Activated CD8-positive, alpha-beta memory T cell treated with anti-CD3 and anti-CD28 coated beads, Interleukin-2, amount 10 ng/mL, durations not matched to agents 7 days and 5 days (primary cell): ENCODE data around the gene MKS1. TPM values are rescaled to one million over a fixed set of nuclear protein-coding genes. Genes with fewer than 3 reads are reported as not detected.
A peak's percentile ranks its signal among the peaks of the same experiment; 100 is the strongest.

ENCODE experiments used
- ATAC-seq: fragments of 150-1000 bp; cut with Tn5 transposase; one replicate; pipeline ENCODE4 v1.10.0; 2021; ENCODE audit warnings: moderate library complexity
- CTCF ChIA-PET: fragments of 350-600 bp; sonication (Branson Sonifier 250); formaldehyde crosslinking; loops from one replicate; lab custom pipeline; 2021; ENCODE audit warnings: antibody characterized with exemption; lab: Charles Lee
- DNase-seq: peaks from one replicate; pipeline ENCODE4 v3.0.0-alpha.2; 2020
- H3K27ac Mint-ChIP-seq: one replicate; pipeline ENCODE4 v1.8.0; 2021; ENCODE audit warnings: mild to moderate bottlenecking, mixed read lengths
- H3K27me3 Mint-ChIP-seq: one replicate; pipeline ENCODE4 v1.8.0; 2021; ENCODE audit warnings: mixed read lengths
- H3K36me3 Mint-ChIP-seq: one replicate; pipeline ENCODE4 v1.8.0; 2021; ENCODE audit warnings: mild to moderate bottlenecking, mixed read lengths
- H3K4me1 Mint-ChIP-seq: one replicate; pipeline ENCODE4 v1.8.0; 2021; ENCODE audit warnings: mixed read lengths
- H3K4me3 Mint-ChIP-seq: one replicate; pipeline ENCODE4 v1.8.0; 2021; ENCODE audit warnings: mild to moderate bottlenecking, moderate library complexity, mixed read lengths
- H3K9me3 Mint-ChIP-seq: one replicate; pipeline ENCODE4 v1.8.0; 2022; ENCODE audit warnings: low read depth, mixed read lengths
- total RNA-seq, 2 experiments: library from RNA; stranded (reverse); gene quantifications; one replicate each; pipeline ENCODE4 v1.2.3, GENCODE V29; 2021

The MKS1 gene
- total RNA-seq: 10 to 100 TPM; 17.8 to 18.2 TPM

- CTCF ChIA-PET: interaction anchor here (1.0 to 3.0 kb wide), 10 partner anchors 9 to 244 kb away, joined by 3 to 17 read pairs (median 4); no protein-coding TSS in a partner anchor
- ATAC-seq: peak; percentile 99
- H3K27me3 Mint-ChIP-seq: peaks cover 5% of the 10 kb centered on the region
Measured at GRCh38 chr17:58219007-58219788, at the start of gene MKS1. Gene MKS1, minus strand, starts transcription at chr17:58219255. Its CDS starts 25 bp downstream, at chr17:58219230.

GRCh38 chr17:58268326-58268725 lies 49.3 kb upstream of the MKS1 start:
- peaks cover 30% of the 10 kb centered on the region for H3K27me3 Mint-ChIP-seq
- H3K4me3 Mint-ChIP-seq: no peak overlapping the region
- H3K4me1 Mint-ChIP-seq: peaks cover 2% of the 10 kb centered on the region
- ATAC-seq: no peak
- H3K9me3 Mint-ChIP-seq: no peaks in the 10 kb centered on the region
- peak; percentile 19 for DNase-seq
- CTCF ChIA-PET: interaction anchor here (4.1 kb wide), 1 partner anchor 19 kb away, joined by 14 read pairs; no protein-coding TSS in a partner anchor
- no peak overlapping the region for H3K27ac Mint-ChIP-seq
- H3K36me3 Mint-ChIP-seq: no peaks in the 10 kb centered on the region

More at GRCh38 chr17:58219007-58219788, at the start of gene MKS1:
- Mint-ChIP-seq H3K9me3 (no peaks in the 10 kb centered on the region), H3K4me1 (peaks cover 24% of the 10 kb centered on the region), H3K4me3 (peak within 1 kb of the TSS; percentile 89), H3K27ac (peak within 1 kb of the TSS; percentile 83), H3K36me3 (no peaks in the 10 kb centered on the region)
- DNase-seq: peak; percentile 97

- no peak for ATAC-seq
- peak; percentile 31 for DNase-seq
- CTCF ChIA-PET: interaction anchor here (4.1 kb wide), 1 partner anchor 18 kb away, joined by 14 read pairs; no protein-coding TSS in a partner anchor
- no peak overlapping the region for H3K4me3 Mint-ChIP-seq
- no peaks in the 10 kb centered on the region for H3K9me3 Mint-ChIP-seq
- H3K27me3 Mint-ChIP-seq: peaks cover 37% of the 10 kb centered on the region
- no peak overlapping the region for H3K27ac Mint-ChIP-seq
- H3K36me3 Mint-ChIP-seq: no peaks in the 10 kb centered on the region
- H3K4me1 Mint-ChIP-seq: no peaks in the 10 kb centered on the region
Measured at GRCh38 chr17:58267347-58268324, 48.6 kb upstream of the MKS1 start.

- Mint-ChIP-seq H3K4me3 (no peak overlapping the region), H3K9me3 (no peaks in the 10 kb centered on the region), H3K27me3 (peaks cover 50% of the 10 kb centered on the region), H3K27ac (no peak overlapping the region), H3K36me3 (no peaks in the 10 kb centered on the region), H3K4me1 (no peaks in the 10 kb centered on the region)
- DNase-seq (peak; percentile 5), ATAC-seq (no peak)
- CTCF ChIA-PET: interaction anchor here (0.6 to 4.1 kb wide), 2 partner anchors 16 to 19 kb away, joined by 3 to 14 read pairs; no protein-coding TSS in a partner anchor
Measured at GRCh38 chr17:58265902-58266875, 47.1 kb upstream of the MKS1 start.

- Mint-ChIP-seq H3K4me1 (no peaks in the 10 kb centered on the region), H3K27me3 (peaks cover 59% of the 10 kb centered on the region), H3K27ac (no peak overlapping the region), H3K4me3 (no peak overlapping the region), H3K9me3 (no peaks in the 10 kb centered on the region), H3K36me3 (no peaks in the 10 kb centered on the region)
- CTCF ChIA-PET: interaction anchor here (2.1 to 4.1 kb wide), 2 partner anchors 13 to 16 kb away, joined by 5 to 14 read pairs; no protein-coding TSS in a partner anchor
- DNase-seq: no peak
- no peak for ATAC-seq
Measured at GRCh38 chr17:58265271-58265670, 46.2 kb upstream of the MKS1 start.

- ATAC-seq (no peak), DNase-seq (peak; percentile 27)
- CTCF ChIA-PET: interaction anchor here (2.1 to 4.1 kb wide), 2 partner anchors 12 to 15 kb away, joined by 5 to 14 read pairs; no protein-coding TSS in a partner anchor
- no peak overlapping the region for H3K4me3 Mint-ChIP-seq
- H3K27me3 Mint-ChIP-seq: peaks cover 61% of the 10 kb centered on the region
- no peaks in the 10 kb centered on the region for H3K36me3 Mint-ChIP-seq
- no peak overlapping the region for H3K27ac Mint-ChIP-seq
- H3K9me3 Mint-ChIP-seq: no peaks in the 10 kb centered on the region
- H3K4me1 Mint-ChIP-seq: no peaks in the 10 kb centered on the region
Measured at GRCh38 chr17:58264407-58265103, 45.5 kb upstream of the MKS1 start.

GRCh38 chr17:58263773-58264172 lies 44.7 kb upstream of the MKS1 start:
- H3K4me1 Mint-ChIP-seq: no peaks in the 10 kb centered on the region
- CTCF ChIA-PET: interaction anchor here (2.1 kb wide), 1 partner anchor 11 kb away, joined by 5 read pairs; no protein-coding TSS in a partner anchor
- DNase-seq (peak; percentile 27), ATAC-seq (no peak)
- H3K9me3 Mint-ChIP-seq: no peaks in the 10 kb centered on the region
- H3K4me3 Mint-ChIP-seq: no peak overlapping the region
- H3K27ac Mint-ChIP-seq: no peak overlapping the region
- H3K36me3 Mint-ChIP-seq: no peaks in the 10 kb centered on the region
- H3K27me3 Mint-ChIP-seq: peaks cover 67% of the 10 kb centered on the region

- H3K27me3 Mint-ChIP-seq: peaks cover 83% of the 10 kb centered on the region
- H3K9me3 Mint-ChIP-seq: no peaks in the 10 kb centered on the region
- H3K4me3 Mint-ChIP-seq: no peak overlapping the region
- DNase-seq: peak; percentile 19
- CTCF ChIA-PET: no interaction called here
- no peaks in the 10 kb centered on the region for H3K36me3 Mint-ChIP-seq
- H3K27ac Mint-ChIP-seq: no peak overlapping the region
- no peak for ATAC-seq
- no peaks in the 10 kb centered on the region for H3K4me1 Mint-ChIP-seq
Measured at GRCh38 chr17:58262149-58262548, 43.1 kb upstream of the MKS1 start.

- DNase-seq: peak; percentile 19
- Mint-ChIP-seq H3K27me3 (peaks cover 71% of the 10 kb centered on the region), H3K27ac (no peak overlapping the region), H3K9me3 (no peaks in the 10 kb centered on the region), H3K4me3 (no peak overlapping the region), H3K4me1 (peaks cover 5% of the 10 kb centered on the region), H3K36me3 (no peaks in the 10 kb centered on the region)
- CTCF ChIA-PET: no interaction called here
- ATAC-seq: no peak
Measured at GRCh38 chr17:58254803-58255202, 35.7 kb upstream of the MKS1 start.

- Mint-ChIP-seq H3K27me3 (peaks cover 68% of the 10 kb centered on the region), H3K9me3 (no peaks in the 10 kb centered on the region), H3K4me3 (no peak overlapping the region), H3K4me1 (peaks cover 15% of the 10 kb centered on the region), H3K36me3 (no peaks in the 10 kb centered on the region), H3K27ac (no peak overlapping the region)
- CTCF ChIA-PET: interaction anchor here (2.1 kb wide), 1 partner anchor 11 kb away, joined by 5 read pairs; no protein-coding TSS in a partner anchor
- no peak for ATAC-seq
- no peak for DNase-seq
Measured at GRCh38 chr17:58253082-58253481, 34.0 kb upstream of the MKS1 start.

GRCh38 chr17:58252141-58252540 lies 33.1 kb upstream of the MKS1 start:
- CTCF ChIA-PET: interaction anchor here (1.1 to 3.3 kb wide), 3 partner anchors 12 to 92 kb away, joined by 3 to 11 read pairs (median 5); no protein-coding TSS in a partner anchor
- no peak for ATAC-seq
- Mint-ChIP-seq H3K27me3 (peaks cover 58% of the 10 kb centered on the region), H3K4me1 (peaks cover 24% of the 10 kb centered on the region), H3K27ac (no peak overlapping the region), H3K36me3 (no peaks in the 10 kb centered on the region), H3K9me3 (no peaks in the 10 kb centered on the region), H3K4me3 (no peak overlapping the region)
- DNase-seq: peak; percentile 38
